ENCODE data around the gene DOK3. TPM values are rescaled to one million over a fixed set of nuclear protein-coding genes. Genes with fewer than 3 reads are reported as not detected.

Gene DOK3
- total RNA-seq, 1 donor from 2014 or later = 1.1 TPM

DNA sequence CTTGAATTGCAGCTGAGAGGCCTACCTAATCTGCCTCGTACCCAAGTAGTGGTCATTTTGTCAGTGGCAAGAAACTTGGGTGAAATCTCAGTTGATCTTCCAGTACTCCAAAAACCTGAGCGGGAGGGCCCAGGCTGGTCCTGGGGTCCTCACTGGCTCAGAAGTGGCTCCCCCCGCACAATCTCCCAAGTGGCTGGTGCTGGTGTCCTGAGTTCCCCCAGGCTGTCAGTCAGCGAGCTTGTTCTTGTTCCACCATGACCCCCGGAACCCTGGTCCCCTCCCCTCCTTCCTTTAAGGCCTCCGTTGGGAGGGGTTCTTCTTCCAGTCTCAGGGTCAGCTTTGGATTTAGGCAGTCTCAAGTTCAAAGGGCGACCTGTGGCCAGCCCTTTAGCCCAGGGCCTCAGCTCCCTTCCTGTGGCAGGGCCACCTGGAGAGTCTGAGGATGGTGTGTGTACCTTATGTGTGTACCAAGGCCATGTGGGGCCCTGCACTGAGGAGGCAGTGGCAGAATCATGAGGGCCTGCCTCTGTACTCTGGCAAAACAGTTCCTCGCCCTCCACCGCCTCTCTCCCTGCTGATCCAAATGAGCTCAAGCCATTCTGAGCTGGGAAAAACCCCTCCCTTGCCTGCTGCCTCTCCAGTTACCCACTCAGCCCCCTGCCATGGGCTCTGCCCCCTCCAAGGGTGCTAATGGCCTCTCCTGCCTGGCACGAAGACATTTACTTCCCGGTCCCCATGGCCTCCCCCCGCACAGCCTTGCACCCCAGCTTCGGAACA lies 31.7 kb downstream of the DOK3 start:
- H3K27me3 ChIP-seq (ENCODE audit: control insufficient read depth, insufficient read depth, low read length) = no peaks in the 10 kb centered on the region
- TF ChIP-seq, protein P1, sequence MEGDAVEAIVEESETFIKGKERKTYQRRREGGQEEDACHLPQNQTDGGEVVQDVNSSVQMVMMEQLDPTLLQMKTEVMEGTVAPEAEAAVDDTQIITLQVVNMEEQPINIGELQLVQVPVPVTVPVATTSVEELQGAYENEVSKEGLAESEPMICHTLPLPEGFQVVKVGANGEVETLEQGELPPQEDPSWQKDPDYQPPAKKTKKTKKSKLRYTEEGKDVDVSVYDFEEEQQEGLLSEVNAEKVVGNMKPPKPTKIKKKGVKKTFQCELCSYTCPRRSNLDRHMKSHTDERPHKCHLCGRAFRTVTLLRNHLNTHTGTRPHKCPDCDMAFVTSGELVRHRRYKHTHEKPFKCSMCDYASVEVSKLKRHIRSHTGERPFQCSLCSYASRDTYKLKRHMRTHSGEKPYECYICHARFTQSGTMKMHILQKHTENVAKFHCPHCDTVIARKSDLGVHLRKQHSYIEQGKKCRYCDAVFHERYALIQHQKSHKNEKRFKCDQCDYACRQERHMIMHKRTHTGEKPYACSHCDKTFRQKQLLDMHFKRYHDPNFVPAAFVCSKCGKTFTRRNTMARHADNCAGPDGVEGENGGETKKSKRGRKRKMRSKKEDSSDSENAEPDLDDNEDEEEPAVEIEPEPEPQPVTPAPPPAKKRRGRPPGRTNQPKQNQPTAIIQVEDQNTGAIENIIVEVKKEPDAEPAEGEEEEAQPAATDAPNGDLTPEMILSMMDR (IDR thresholded peaks at IDR 0.05; ENCODE audit: insufficient read depth, low read length, poor library complexity, severe bottlenecking) = no peak
- no peaks in the 10 kb centered on the region for H3K36me3 ChIP-seq (ENCODE audit: control insufficient read depth, insufficient read depth, low read length)
- H3K4me3 ChIP-seq (ENCODE audit: low read depth, low read length) = no peak overlapping the region
- no peak for DNase-seq (ENCODE audit: low read depth)

DNA sequence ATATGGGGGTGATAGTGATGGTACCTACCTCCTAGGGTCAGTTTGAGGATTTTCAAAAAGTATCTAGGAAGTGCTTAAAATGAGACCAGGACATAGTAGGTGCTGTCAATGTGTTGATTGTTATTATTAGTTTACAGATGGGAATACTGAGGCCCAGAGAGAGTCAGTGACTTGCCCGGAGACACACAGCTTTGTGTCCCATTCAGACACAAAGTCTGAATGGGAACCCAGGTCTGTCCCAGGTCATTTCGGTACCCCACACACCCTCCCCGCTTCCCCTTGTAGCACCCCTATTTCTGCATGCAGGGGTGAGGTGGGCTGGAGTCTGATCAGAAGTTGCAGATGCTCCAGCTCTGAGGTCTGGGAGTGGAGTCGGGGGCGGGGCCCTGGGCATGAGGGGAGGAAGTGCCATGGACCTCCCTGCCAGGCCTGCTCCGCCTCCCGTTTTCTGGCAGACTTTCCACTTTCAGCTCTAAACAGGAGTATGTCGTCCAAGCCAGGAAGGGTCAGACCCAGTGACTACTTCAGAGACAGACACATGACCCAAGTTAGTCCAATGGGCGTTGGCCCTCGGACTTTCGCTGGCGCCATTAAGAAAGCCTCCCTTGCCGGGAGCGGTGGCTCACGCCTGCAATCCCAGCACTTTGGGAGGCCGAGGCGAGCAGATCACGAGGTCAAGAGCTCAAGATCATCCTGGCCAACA lies 32.9 kb downstream of the DOK3 start:
- H3K36me3 ChIP-seq (ENCODE audit: control insufficient read depth, insufficient read depth, low read length) = peaks cover 1% of the 10 kb centered on the region
- no peak overlapping the region for H3K4me3 ChIP-seq (ENCODE audit: low read depth, low read length)
- no peaks in the 10 kb centered on the region for H3K27me3 ChIP-seq (ENCODE audit: control insufficient read depth, insufficient read depth, low read length)
- DNase-seq (ENCODE audit: low read depth) = no peak
- TF ChIP-seq, protein P1 (IDR thresholded peaks at IDR 0.05; ENCODE audit: insufficient read depth, low read length, poor library complexity, severe bottlenecking) = no peak

DNA sequence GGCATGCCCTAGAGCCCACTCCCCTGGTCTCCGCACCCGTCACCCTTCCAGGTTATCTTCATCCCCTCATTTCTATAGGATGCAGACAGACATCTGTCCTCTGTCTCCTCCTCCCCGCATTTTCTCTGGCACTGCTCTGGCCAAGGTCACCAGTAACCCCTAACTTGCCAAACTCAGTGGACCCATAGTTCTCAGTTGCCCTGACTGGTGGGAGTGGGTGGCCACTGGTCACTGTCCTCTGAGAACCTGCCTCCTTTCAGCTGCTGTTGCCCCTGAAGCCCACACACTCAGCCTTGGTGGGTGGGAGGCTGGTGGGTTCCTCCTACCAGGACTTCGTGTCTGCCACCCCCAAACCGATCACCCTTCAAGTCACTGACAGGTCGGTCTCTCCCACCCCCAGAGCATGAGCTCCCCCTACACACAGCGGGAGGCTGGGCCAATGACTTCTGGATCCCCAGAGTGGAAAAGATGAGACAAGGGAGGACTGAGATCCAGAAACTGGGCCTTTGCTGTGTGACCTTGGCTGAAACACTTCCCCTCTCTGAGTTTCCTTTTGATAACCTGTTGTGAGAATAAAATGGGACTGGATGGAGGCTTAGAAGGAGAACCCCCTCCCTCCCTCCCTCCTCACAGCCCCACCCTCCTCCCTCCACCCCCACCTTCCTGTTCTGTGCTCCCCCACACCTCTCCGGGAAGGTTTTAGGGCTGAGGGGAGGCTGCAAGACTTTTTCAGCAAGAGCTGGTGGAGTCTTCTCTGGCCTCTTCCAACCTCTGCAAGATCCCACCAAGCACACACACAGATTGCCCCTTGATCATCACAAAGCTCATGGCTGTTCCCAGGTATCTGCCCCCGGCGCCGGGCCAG lies 33.8 kb downstream of the DOK3 start:
- peaks cover 2% of the 10 kb centered on the region for H3K36me3 ChIP-seq (ENCODE audit: control insufficient read depth, insufficient read depth, low read length)
- no peak for DNase-seq (ENCODE audit: low read depth)
- TF ChIP-seq, protein P1 (IDR thresholded peaks at IDR 0.05; ENCODE audit: insufficient read depth, low read length, poor library complexity, severe bottlenecking) = no peak
- H3K4me3 ChIP-seq (ENCODE audit: low read depth, low read length) = no peak overlapping the region
- no peaks in the 10 kb centered on the region for H3K27me3 ChIP-seq (ENCODE audit: control insufficient read depth, insufficient read depth, low read length)

DNA sequence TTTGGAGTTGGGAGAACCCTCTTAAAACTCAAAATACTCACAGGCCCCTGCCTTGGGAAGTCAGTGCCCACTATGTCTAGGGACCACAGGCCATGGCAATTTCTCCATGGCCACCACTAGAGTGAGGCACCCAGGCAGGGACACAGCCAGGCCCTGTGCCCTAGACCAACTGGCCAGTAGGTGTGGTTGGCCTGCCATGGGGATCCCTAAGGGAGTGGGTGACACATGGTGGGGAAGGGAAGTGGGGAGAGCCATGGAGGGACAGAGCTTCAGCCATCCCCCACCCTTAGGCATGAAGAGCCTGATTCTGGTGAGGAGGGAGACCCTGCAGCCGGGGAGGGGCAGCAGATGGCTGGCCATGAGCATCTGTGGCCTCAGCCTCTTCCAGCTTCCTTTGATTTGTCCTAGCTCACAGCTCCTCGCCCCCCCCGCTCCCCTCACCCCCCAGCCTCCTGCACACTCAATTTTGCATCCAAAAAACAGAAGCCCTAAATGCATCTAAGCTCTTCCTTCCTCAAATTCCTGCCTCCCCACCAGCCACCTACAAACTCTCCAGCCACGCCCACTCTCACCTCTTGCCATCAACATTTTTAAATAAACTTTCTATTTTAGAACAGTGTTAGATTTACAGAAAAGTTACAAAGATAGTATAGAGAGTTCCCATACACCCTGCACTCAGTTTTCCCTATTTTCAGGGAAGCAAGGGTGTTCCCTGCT lies 34.6 kb downstream of the DOK3 start:
- Histone ChIP-seq H3K4me3 (ENCODE audit: low read depth, low read length) (no peak overlapping the region), H3K27me3 (ENCODE audit: control insufficient read depth, insufficient read depth, low read length) (no peaks in the 10 kb centered on the region), H3K36me3 (ENCODE audit: control insufficient read depth, insufficient read depth, low read length) (peaks cover 2% of the 10 kb centered on the region)
- DNase-seq (ENCODE audit: low read depth) = no peak
- TF ChIP-seq, protein P1 (IDR thresholded peaks at IDR 0.05; ENCODE audit: insufficient read depth, low read length, poor library complexity, severe bottlenecking) = no peak

DNA sequence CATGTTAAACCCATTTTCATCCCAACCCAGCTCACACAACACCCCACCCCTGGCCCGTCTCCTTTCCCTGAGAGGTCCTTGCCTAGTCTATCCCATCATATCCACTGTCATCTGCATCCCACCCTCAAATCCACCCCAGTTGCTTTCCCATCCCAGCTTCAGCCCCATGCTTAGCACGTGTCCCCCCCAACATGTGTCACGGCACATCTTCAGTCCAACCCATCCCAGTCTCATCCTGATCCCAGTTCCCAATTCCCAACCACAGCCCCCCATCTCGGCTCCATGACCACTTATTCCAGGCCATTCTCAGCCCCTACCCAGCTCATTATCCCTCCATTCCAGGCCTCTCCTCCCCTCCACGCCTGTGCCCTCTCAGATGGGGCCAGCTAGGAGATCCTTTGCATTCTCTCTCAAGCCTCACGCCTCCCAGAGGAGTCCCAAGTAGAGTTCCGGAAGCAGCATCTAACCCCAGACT lies 35.6 kb downstream of the DOK3 start:
- TF ChIP-seq, protein P1 (IDR thresholded peaks at IDR 0.05; ENCODE audit: insufficient read depth, low read length, poor library complexity, severe bottlenecking) = no peak
- DNase-seq (ENCODE audit: low read depth) = no peak
- no peak overlapping the region for H3K4me3 ChIP-seq (ENCODE audit: low read depth, low read length)

More for the DNA sequence above, 35.6 kb downstream of the DOK3 start:
- Histone ChIP-seq H3K36me3 (ENCODE audit: control insufficient read depth, insufficient read depth, low read length) (peaks cover 2% of the 10 kb centered on the region), H3K27me3 (ENCODE audit: control insufficient read depth, insufficient read depth, low read length) (no peaks in the 10 kb centered on the region)
